Activated T-cell treated with anti-CD3 and anti-CD28 coated beads for 1 hour (primary cell): ENCODE results near the gene DCAF7.

Source experiments
- DNase-seq: peaks from one replicate; pipeline ENCODE4 v3.0.0-alpha.2; 2020; ENCODE audit warnings: low read depth

Gene DCAF7

GRCh38 chr17:63525190-63525946, 24.9 kb upstream of the DCAF7 start:
- DNase-seq = no peak

GRCh38 chr17:63526861-63527260, 23.4 kb upstream of the DCAF7 start:
- DNase-seq = no peak

GRCh38 chr17:63528183-63528582, 22.1 kb upstream of the DCAF7 start:
- DNase-seq = no peak

- DNase-seq = no peak
Observed at GRCh38 chr17:63529711-63530556, 20.3 kb upstream of the DCAF7 start.

- no peak for DNase-seq
Observed at GRCh38 chr17:63530557-63531021, 19.7 kb upstream of the DCAF7 start.

- no peak for DNase-seq
Observed at GRCh38 chr17:63531022-63531965, 19.0 kb upstream of the DCAF7 start.

- no peak for DNase-seq
Observed at GRCh38 chr17:63533433-63534077, 16.7 kb upstream of the DCAF7 start.

GRCh38 chr17:63534078-63534570, 16.2 kb upstream of the DCAF7 start:
- no peak for DNase-seq

GRCh38 chr17:63534816-63535455, 15.3 kb upstream of the DCAF7 start:
- no peak for DNase-seq

GRCh38 chr17:63535640-63536039, 14.6 kb upstream of the DCAF7 start:
- DNase-seq = no peak

GRCh38 chr17:63537001-63537400, 13.3 kb upstream of the DCAF7 start:
- no peak for DNase-seq

- DNase-seq = no peak
Observed at GRCh38 chr17:63537991-63538692, 12.1 kb upstream of the DCAF7 start.

- DNase-seq = no peak
Observed at GRCh38 chr17:63538693-63539595, 11.3 kb upstream of the DCAF7 start.

- DNase-seq = no peak
Observed at GRCh38 chr17:63540590-63540989, 9.7 kb upstream of the DCAF7 start.

- DNase-seq = no peak
Observed at GRCh38 chr17:63542218-63542545, 8.1 kb upstream of the DCAF7 start.

GRCh38 chr17:63542942-63543821, 7.1 kb upstream of the DCAF7 start:
- no peak for DNase-seq

GRCh38 chr17:63543822-63544420, 6.4 kb upstream of the DCAF7 start:
- no peak for DNase-seq
